ENCODE data around the gene FAM13A.

FAM13A gene

GRCh38 chr4:88794087-88794690 lies 262.8 kb downstream of the FAM13A start:
- no peak overlapping the region for H3K27ac ChIP-seq
- in situ Hi-C loops (cut with HindIII; ENCODE audit: low pct_ligation_motif_present, low sequenced_read_pairs): no loop called here
- DNase-seq: no peak
- H3K4me3 ChIP-seq (ENCODE audit: low read depth, low read length): no peak overlapping the region
- H3K36me3 ChIP-seq (replicated peaks): no peaks in the 10 kb centered on the region
- no peaks in the 10 kb centered on the region for H3K27me3 ChIP-seq (replicated peaks)
- no peak for TF ChIP-seq CTCF (IDR thresholded peaks at IDR 0.05; ENCODE audit: low read depth, low read length, missing control alignments)

GRCh38 chr4:88793475-88793874 lies 263.5 kb downstream of the FAM13A start:
- TF ChIP-seq CTCF (IDR thresholded peaks at IDR 0.05; ENCODE audit: low read depth, low read length, missing control alignments): no peak
- H3K36me3 ChIP-seq (replicated peaks): no peaks in the 10 kb centered on the region
- no peak overlapping the region for H3K27ac ChIP-seq
- DNase-seq: no peak
- no peaks in the 10 kb centered on the region for H3K27me3 ChIP-seq (replicated peaks)
- H3K4me3 ChIP-seq (ENCODE audit: low read depth, low read length): no peak overlapping the region
- in situ Hi-C loops (cut with HindIII; ENCODE audit: low pct_ligation_motif_present, low sequenced_read_pairs): no loop called here

GRCh38 chr4:88792821-88793220 lies 264.2 kb downstream of the FAM13A start:
- in situ Hi-C loops (cut with HindIII; ENCODE audit: low pct_ligation_motif_present, low sequenced_read_pairs): no loop called here
- no peak for TF ChIP-seq CTCF (IDR thresholded peaks at IDR 0.05; ENCODE audit: low read depth, low read length, missing control alignments)

GRCh38 chr4:88792268-88792781 lies 264.7 kb downstream of the FAM13A start:
- DNase-seq: peak; percentile 79
- H3K36me3 ChIP-seq (replicated peaks): peaks cover 4% of the 10 kb centered on the region
- no peak overlapping the region for H3K4me3 ChIP-seq (ENCODE audit: low read depth, low read length)
- H3K27me3 ChIP-seq (replicated peaks): no peaks in the 10 kb centered on the region
- TF ChIP-seq CTCF (IDR thresholded peaks at IDR 0.05; ENCODE audit: low read depth, low read length, missing control alignments): no peak
- in situ Hi-C loops (cut with HindIII; ENCODE audit: low pct_ligation_motif_present, low sequenced_read_pairs): no loop called here
- peak overlapping the region; percentile 86 for H3K27ac ChIP-seq

More at GRCh38 chr4:88792821-88793220, 264.2 kb downstream of the FAM13A start:
- H3K36me3 ChIP-seq (replicated peaks): no peaks in the 10 kb centered on the region
- H3K27me3 ChIP-seq (replicated peaks): no peaks in the 10 kb centered on the region
- peak overlapping the region; percentile 86 for H3K27ac ChIP-seq
- H3K4me3 ChIP-seq (ENCODE audit: low read depth, low read length): no peak overlapping the region
- DNase-seq: peak; percentile 36

GRCh38 chr4:88791274-88791673 lies 265.7 kb downstream of the FAM13A start:
- Histone ChIP-seq H3K36me3 (replicated peaks) (peaks cover 5% of the 10 kb centered on the region), H3K27me3 (replicated peaks) (no peaks in the 10 kb centered on the region), H3K27ac (peak overlapping the region; percentile 86), H3K4me3 (ENCODE audit: low read depth, low read length) (no peak overlapping the region)
- peak; percentile 29 for TF ChIP-seq CTCF (IDR thresholded peaks at IDR 0.05; ENCODE audit: low read depth, low read length, missing control alignments)
- DNase-seq: no peak
- in situ Hi-C loops (cut with HindIII; ENCODE audit: low pct_ligation_motif_present, low sequenced_read_pairs): no loop called here

GRCh38 chr4:88788895-88789294 lies 268.1 kb downstream of the FAM13A start:
- Histone ChIP-seq H3K36me3 (replicated peaks) (peaks cover 9% of the 10 kb centered on the region), H3K27me3 (replicated peaks) (no peaks in the 10 kb centered on the region), H3K27ac (no peak overlapping the region), H3K4me3 (ENCODE audit: low read depth, low read length) (no peak overlapping the region)
- in situ Hi-C loops (cut with HindIII; ENCODE audit: low pct_ligation_motif_present, low sequenced_read_pairs): no loop called here
- TF ChIP-seq CTCF (IDR thresholded peaks at IDR 0.05; ENCODE audit: low read depth, low read length, missing control alignments): no peak
- no peak for DNase-seq
